ENCODE results near the gene ARHGEF25. TPM values are rescaled to one million over a fixed set of nuclear protein-coding genes. Genes with fewer than 3 reads are reported as not detected.

Gene ARHGEF25
- total and polyA plus RNA-seq, 2 of the 4 experiments (the other 2 are of a cell fraction), result 6.3 to 17.9 TPM

- Histone ChIP-seq H2BK5ac (ENCODE audit: low read depth, low read length, poor library complexity, severe bottlenecking) (no peak overlapping the region), H3K4me1 (ENCODE audit: control insufficient read depth, insufficient read depth, low read length) (no peaks in the 10 kb centered on the region), H3K56ac (ENCODE audit: extremely low read depth, insufficient read depth, low read length) (no peak overlapping the region), H3K18ac (ENCODE audit: low read depth, low read length) (no peak overlapping the region), H3K27me3 (ENCODE audit: control insufficient read depth, insufficient read depth, low read length) (peaks cover 11% of the 10 kb centered on the region), H3K4ac (ENCODE audit: low read depth, low read length) (no peak overlapping the region), H3K9me1 (ENCODE audit: insufficient read depth, low read length) (no peaks in the 10 kb centered on the region), H2AK9ac (replicated peaks; ENCODE audit: low read depth, low read length, poor library complexity) (peak overlapping the region; percentile 7), H3K14ac (replicated peaks; ENCODE audit: low read depth, low read length) (no peak overlapping the region), H2BK15ac (ENCODE audit: low read depth, low read length) (no peak overlapping the region), H3K9me3 (ENCODE audit: control insufficient read depth, insufficient read depth, low read length) (no peaks in the 10 kb centered on the region), H4K8ac (ENCODE audit: low read depth in 2 of 2, low read length in 2 of 2) (no peak overlapping the region), H2AK5ac (ENCODE audit: low read depth, low read length) (no peak overlapping the region), H3K79me1 (ENCODE audit: low read depth in 1 of 2, low read length in 2 of 2) (no peaks in the 10 kb centered on the region), H3K4me2 (ENCODE audit: low read depth, low read length) (no peak overlapping the region), H4K5ac (ENCODE audit: low read depth, low read length) (no peak overlapping the region), H4K20me1 (ENCODE audit: insufficient read depth, low read length) (no peaks in the 10 kb centered on the region), H2BK20ac (ENCODE audit: low read depth, low read length) (no peak overlapping the region), H3K23ac (ENCODE audit: low read depth, low read length) (no peak overlapping the region), H3K9ac (ENCODE audit: low read depth, low read length) (no peak overlapping the region), H3K27ac (ENCODE audit: insufficient read depth, low read length) (no peak overlapping the region), H4K91ac (ENCODE audit: insufficient read depth, low read depth, low read length) (no peak overlapping the region), H3K36me3 (ENCODE audit: control insufficient read depth, insufficient read depth, low read length) (no peaks in the 10 kb centered on the region), H2AFZ (replicated peaks; ENCODE audit: low read length, poor library complexity) (no peak overlapping the region), H3K4me3 (ENCODE audit: insufficient read depth, low read depth, low read length) (no peak overlapping the region), H2BK120ac (ENCODE audit: low read depth, low read length) (no peak overlapping the region)
- ChIA-PET CTCF (no interaction called here), POLR2A (ENCODE audit: unreplicated experiment) (interaction anchor here (0.6 kb wide), 1 partner anchor 34 kb away, joined by 6 read pairs; no protein-coding TSS in a partner anchor)
- TF ChIP-seq CTCF (conservative IDR thresholded peaks at IDR 0.05; ENCODE audit: low read depth, low read length) (no peak), POLR2A (IDR thresholded peaks at IDR 0.05; ENCODE audit: low read depth, low read length) (no peak), RCOR1 (IDR thresholded peaks at IDR 0.05; ENCODE audit: insufficient replicate concordance, low read length) (no peak), CHD1 (IDR thresholded peaks at IDR 0.05; ENCODE audit: low read depth, low read length) (no peak), MXI1 (IDR thresholded peaks at IDR 0.05; ENCODE audit: borderline replicate concordance, low read depth, low read length) (no peak), BHLHE40 (IDR thresholded peaks at IDR 0.05; ENCODE audit: low read depth, low read length) (no peak), RAD21 (IDR thresholded peaks at IDR 0.05; ENCODE audit: low read length) (no peak), MAFK (IDR thresholded peaks at IDR 0.05; ENCODE audit: low read depth, low read length) (no peak), FOS (IDR thresholded peaks at IDR 0.05; ENCODE audit: low read depth, low read length) (no peak), CEBPB (IDR thresholded peaks at IDR 0.05; ENCODE audit: low read depth, low read length) (no peak), NFE2L2 (IDR thresholded peaks at IDR 0.05; ENCODE audit: low read depth, low read length) (no peak), ELK1 (IDR thresholded peaks at IDR 0.05; ENCODE audit: borderline replicate concordance, low read depth, low read length) (no peak), RFX5 (IDR thresholded peaks at IDR 0.05; ENCODE audit: low read depth, low read length) (no peak), SMC3 (IDR thresholded peaks at IDR 0.05; ENCODE audit: low read depth, low read length) (no peak), MAZ (IDR thresholded peaks at IDR 0.05; ENCODE audit: borderline replicate concordance, low read depth, low read length) (no peak), USF2 (IDR thresholded peaks at IDR 0.05; ENCODE audit: low read depth, low read length) (no peak)
- intact Hi-C loops (cut with micrococcal nuclease) (loop anchor here (10.0 kb wide), 1 partner anchor 1295 kb away; no protein-coding TSS in a partner anchor), dilution Hi-C loops (cut with HindIII; ENCODE audit: low sequenced_read_pairs, unreplicated experiment) (loop anchor here (25.0 kb wide), 1 partner anchor 92 kb away; no protein-coding TSS in a partner anchor), in situ Hi-C loops (cut with MboI; ENCODE audit: low sequenced_read_pairs) (no loop called here)
- DNase-seq (no peak), ATAC-seq (ENCODE audit: low read depth) (no peak)
- 93% methylated on average over 6 of the region's 18 CpGs; no CpG with 5 or more reads in 1 of the 2 experiments for WGBS, 2 experiments (ENCODE audit: extremely low coverage in 2 of 2, insufficient read length in 1 of 2)
- no TSS peak for BruUV-seq (replicated peaks)
These were observed 41.4 kb upstream of the ARHGEF25 start for GRCh38 chr12:57569858-57570257.

Data from IMR-90 (cell line).